ENCODE data around the gene SLC4A1AP.

The SLC4A1AP gene

GRCh38 chr2:27709960-27710575, 46.4 kb downstream of the SLC4A1AP start:
- Histone ChIP-seq H2AFZ (ENCODE audit: insufficient read depth, low read length, poor library complexity) (no peak overlapping the region), H2BK5ac (ENCODE audit: low read depth, low read length, poor library complexity) (no peak overlapping the region), H3K14ac (ENCODE audit: low read length) (no peak overlapping the region), H2AK5ac (ENCODE audit: low read length) (no peak overlapping the region), H3K4me3 (ENCODE audit: low read depth, low read length) (no peak overlapping the region), H2BK120ac (ENCODE audit: insufficient read depth, low read length, poor library complexity) (no peak overlapping the region), H3K79me1 (ENCODE audit: low read length) (peaks cover 4% of the 10 kb centered on the region), H3K4ac (ENCODE audit: low read depth, low read length) (no peak overlapping the region), H3K4me1 (ENCODE audit: control insufficient read depth in 1 of 2, insufficient read depth in 2 of 2, low read length in 2 of 2) (peaks cover 4 to 10% of the 10 kb centered on the region in 2 experiments), H3K36me3 (ENCODE audit: control insufficient read depth in 1 of 2, insufficient read depth in 2 of 2, low read length in 2 of 2) (no peaks in the 10 kb centered on the region), H3K27me3 (ENCODE audit: insufficient read depth, low read length) (no peaks in the 10 kb centered on the region), H3K9me3 (ENCODE audit: insufficient read depth, low read depth, low read length) (no peaks in the 10 kb centered on the region), H4K8ac (ENCODE audit: low read depth, low read length) (no peak overlapping the region), H3K23ac (ENCODE audit: low read length) (no peak overlapping the region), H3K79me2 (ENCODE audit: control insufficient read depth, insufficient read depth, low read length, poor library complexity) (no peaks in the 10 kb centered on the region), H3K18ac (ENCODE audit: low read length) (no peak overlapping the region), H3K27ac (ENCODE audit: low read depth, low read length) (no peak overlapping the region), H2BK12ac (ENCODE audit: low read length) (no peak overlapping the region), H4K12ac (ENCODE audit: low read depth, low read length) (no peak overlapping the region), H3K9ac (ENCODE audit: low read length) (no peak overlapping the region), H3K4me2 (ENCODE audit: low read length) (no peak overlapping the region), H4K91ac (ENCODE audit: low read depth, low read length) (no peak overlapping the region)
- no CpG with 5 or more reads among the region's 7 CpGs for WGBS (ENCODE audit: extremely low coverage, insufficient coverage, insufficient read length)
- DNase-seq: no peak

GRCh38 chr2:27710640-27711430, 47.1 kb downstream of the SLC4A1AP start:
- no peak overlapping the region for H3K18ac ChIP-seq (ENCODE audit: low read length)
- H3K79me1 ChIP-seq (ENCODE audit: low read length): peaks cover 9% of the 10 kb centered on the region
- H2BK120ac ChIP-seq (ENCODE audit: insufficient read depth, low read length, poor library complexity): no peak overlapping the region
- H3K4ac ChIP-seq (ENCODE audit: low read depth, low read length): no peak overlapping the region
- H3K36me3 ChIP-seq (ENCODE audit: control insufficient read depth in 1 of 2, insufficient read depth in 2 of 2, low read length in 2 of 2): no peaks in the 10 kb centered on the region
- H3K9me3 ChIP-seq (ENCODE audit: insufficient read depth, low read depth, low read length): no peaks in the 10 kb centered on the region
- no CpG with 5 or more reads among the region's 8 CpGs for WGBS (ENCODE audit: extremely low coverage, insufficient coverage, insufficient read length)
- H4K91ac ChIP-seq (ENCODE audit: low read depth, low read length): no peak overlapping the region
- H2BK12ac ChIP-seq (ENCODE audit: low read length): no peak overlapping the region
- H3K14ac ChIP-seq (ENCODE audit: low read length): no peak overlapping the region
- H3K23ac ChIP-seq (ENCODE audit: low read length): no peak overlapping the region
- H3K4me3 ChIP-seq (ENCODE audit: low read depth, low read length): no peak overlapping the region
- H3K27ac ChIP-seq (ENCODE audit: low read depth, low read length): no peak overlapping the region
- no peak overlapping the region for H3K4me2 ChIP-seq (ENCODE audit: low read length)
- H2AK5ac ChIP-seq (ENCODE audit: low read length): no peak overlapping the region
- H4K8ac ChIP-seq (ENCODE audit: low read depth, low read length): no peak overlapping the region
- H2BK5ac ChIP-seq (ENCODE audit: low read depth, low read length, poor library complexity): no peak overlapping the region
- no peak for DNase-seq
- no peak overlapping the region for H3K9ac ChIP-seq (ENCODE audit: low read length)
- no peak overlapping the region for H4K12ac ChIP-seq (ENCODE audit: low read depth, low read length)
- no peak overlapping the region for H2AFZ ChIP-seq (ENCODE audit: insufficient read depth, low read length, poor library complexity)
- H3K27me3 ChIP-seq (ENCODE audit: insufficient read depth, low read length): no peaks in the 10 kb centered on the region
- peaks cover 4 to 13% of the 10 kb centered on the region in 2 experiments for H3K4me1 ChIP-seq (ENCODE audit: control insufficient read depth in 1 of 2, insufficient read depth in 2 of 2, low read length in 2 of 2)
- H3K79me2 ChIP-seq (ENCODE audit: control insufficient read depth, insufficient read depth, low read length, poor library complexity): peaks cover 2% of the 10 kb centered on the region

- Histone ChIP-seq H3K4me1 (ENCODE audit: control insufficient read depth in 1 of 2, insufficient read depth in 2 of 2, low read length in 2 of 2) (peaks cover 3 to 17% of the 10 kb centered on the region in 2 experiments), H3K36me3 (ENCODE audit: control insufficient read depth in 1 of 2, insufficient read depth in 2 of 2, low read length in 2 of 2) (no peaks in the 10 kb centered on the region), H4K8ac (ENCODE audit: low read depth, low read length) (no peak overlapping the region), H3K4me2 (ENCODE audit: low read length) (no peak overlapping the region), H3K9me3 (ENCODE audit: insufficient read depth, low read depth, low read length) (no peaks in the 10 kb centered on the region), H2AK5ac (ENCODE audit: low read length) (no peak overlapping the region), H3K23ac (ENCODE audit: low read length) (no peak overlapping the region), H3K14ac (ENCODE audit: low read length) (no peak overlapping the region), H3K79me1 (ENCODE audit: low read length) (peaks cover 9% of the 10 kb centered on the region), H3K27me3 (ENCODE audit: insufficient read depth, low read length) (no peaks in the 10 kb centered on the region), H3K4ac (ENCODE audit: low read depth, low read length) (no peak overlapping the region), H3K18ac (ENCODE audit: low read length) (no peak overlapping the region), H2BK12ac (ENCODE audit: low read length) (no peak overlapping the region), H3K4me3 (ENCODE audit: low read depth, low read length) (no peak overlapping the region), H4K91ac (ENCODE audit: low read depth, low read length) (no peak overlapping the region), H2BK120ac (ENCODE audit: insufficient read depth, low read length, poor library complexity) (peak overlapping the region; percentile 31), H3K79me2 (ENCODE audit: control insufficient read depth, insufficient read depth, low read length, poor library complexity) (peaks cover 2% of the 10 kb centered on the region), H2AFZ (ENCODE audit: insufficient read depth, low read length, poor library complexity) (no peak overlapping the region), H2BK5ac (ENCODE audit: low read depth, low read length, poor library complexity) (no peak overlapping the region), H4K12ac (ENCODE audit: low read depth, low read length) (no peak overlapping the region), H3K27ac (ENCODE audit: low read depth, low read length) (no peak overlapping the region), H3K9ac (ENCODE audit: low read length) (no peak overlapping the region)
- no peak for DNase-seq
- no CpG with 5 or more reads among the region's 5 CpGs for WGBS (ENCODE audit: extremely low coverage, insufficient coverage, insufficient read length)
These were observed 48.1 kb downstream of the SLC4A1AP start for GRCh38 chr2:27711804-27712203.

GRCh38 chr2:27712522-27712921, 48.8 kb downstream of the SLC4A1AP start:
- H2AK5ac ChIP-seq (ENCODE audit: low read length): no peak overlapping the region
- no peak overlapping the region for H3K4ac ChIP-seq (ENCODE audit: low read depth, low read length)
- H4K8ac ChIP-seq (ENCODE audit: low read depth, low read length): no peak overlapping the region
- peaks cover 3 to 17% of the 10 kb centered on the region in 2 experiments for H3K4me1 ChIP-seq (ENCODE audit: control insufficient read depth in 1 of 2, insufficient read depth in 2 of 2, low read length in 2 of 2)
- H2BK5ac ChIP-seq (ENCODE audit: low read depth, low read length, poor library complexity): no peak overlapping the region
- H2BK120ac ChIP-seq (ENCODE audit: insufficient read depth, low read length, poor library complexity): no peak overlapping the region
- H3K27ac ChIP-seq (ENCODE audit: low read depth, low read length): no peak overlapping the region
- no peaks in the 10 kb centered on the region for H3K9me3 ChIP-seq (ENCODE audit: insufficient read depth, low read depth, low read length)
- WGBS (ENCODE audit: extremely low coverage, insufficient coverage, insufficient read length): no CpG with 5 or more reads among the region's 1 CpG
- H3K36me3 ChIP-seq (ENCODE audit: control insufficient read depth in 1 of 2, insufficient read depth in 2 of 2, low read length in 2 of 2): no peaks in the 10 kb centered on the region
- no peak overlapping the region for H3K9ac ChIP-seq (ENCODE audit: low read length)
- DNase-seq: no peak
- H4K91ac ChIP-seq (ENCODE audit: low read depth, low read length): no peak overlapping the region
- H3K18ac ChIP-seq (ENCODE audit: low read length): no peak overlapping the region
- no peak overlapping the region for H2AFZ ChIP-seq (ENCODE audit: insufficient read depth, low read length, poor library complexity)
- H3K4me2 ChIP-seq (ENCODE audit: low read length): no peak overlapping the region
- H3K14ac ChIP-seq (ENCODE audit: low read length): no peak overlapping the region
- H3K79me2 ChIP-seq (ENCODE audit: control insufficient read depth, insufficient read depth, low read length, poor library complexity): peaks cover 2% of the 10 kb centered on the region
- H3K27me3 ChIP-seq (ENCODE audit: insufficient read depth, low read length): no peaks in the 10 kb centered on the region
- peaks cover 9% of the 10 kb centered on the region for H3K79me1 ChIP-seq (ENCODE audit: low read length)
- H4K12ac ChIP-seq (ENCODE audit: low read depth, low read length): no peak overlapping the region
- H3K23ac ChIP-seq (ENCODE audit: low read length): no peak overlapping the region
- H2BK12ac ChIP-seq (ENCODE audit: low read length): no peak overlapping the region
- H3K4me3 ChIP-seq (ENCODE audit: low read depth, low read length): no peak overlapping the region
